HCT116 (cell line): ENCODE measurements around the gene CERKL. TPM values are rescaled to one million over a fixed set of nuclear protein-coding genes. Genes with fewer than 3 reads are reported as not detected.

Experiments used
- ATAC-seq: fragments of 200-7000 bp; cut with Tn5 transposase; 2 replicates; pipeline ENCODE4 v1.9.1; 2020; ENCODE audit warnings: mild to moderate bottlenecking, moderate library complexity
- BruUV-seq: library from RNA; stranded (reverse); fragments of 400-500 nt; replicated peaks from 2 replicates; lab custom pipeline; 2021; lab: Mats Ljungman, UMichigan
- CTCF ChIA-PET: fragments of 300-600 bp; sonication (Branson Sonifier 250); formaldehyde crosslinking; loops from one replicate; lab custom pipeline; 2021; ENCODE audit warnings: antibody characterized with exemption; lab: Charles Lee
- POLR2A ChIA-PET: fragments of 300-600, 350-600 bp; sonication (Branson Sonifier 250); formaldehyde crosslinking; loops from one replicate; lab custom pipeline; 2021; ENCODE audit warnings: antibody characterized with exemption; lab: Charles Lee
- RAD21 ChIA-PET, 2 experiments: fragments of 300-600 bp; sonication (Branson Sonifier 250); formaldehyde crosslinking; loops; one replicate each; lab custom pipeline; 2023; ENCODE audit warnings: low total read pairs in 2 of 2; ENCODE audit not compliant: uncharacterized antibody in 2 of 2, unreplicated experiment in 2 of 2, low non-redundant PET in 1 of 2; lab: Charles Lee
- DNase-seq: peaks from one replicate; pipeline ENCODE4 v3.0.0-alpha.2; 2010; ENCODE audit warnings: low read depth, low spot score
- H2AFZ ChIP-seq: fragments of 200-600 bp; shearing (Covaris generic), sonication (generic); 2 replicates; pipeline ENCODE4 v1.6.1; 2017; ENCODE audit warnings: low read depth, mixed run types, mixed read lengths, antibody characterized with exemption, low read length; ENCODE audit not compliant: poor library complexity, severe bottlenecking
- H3K27ac ChIP-seq: 2 replicates; pipeline ENCODE4 v1.5.1; 2012; ENCODE audit warnings: low read depth, low read length
- H3K27me3 ChIP-seq: fragments of 200-600 bp; sonication (generic); 2 replicates; pipeline ENCODE4 v1.6.1; 2016; ENCODE audit warnings: mixed run types, low read length, mixed read lengths; ENCODE audit not compliant: insufficient read depth
- H3K36me3 ChIP-seq, 2 experiments: fragments of 200-500 bp in 1 of 2; fragments of 200-600 bp in 1 of 2; sonication (Bioruptor generic) in 1 of 2; sonication (generic) in 1 of 2; 2 replicates each; pipeline versions ENCODE4 v1.5.1 to v1.6.1; 2014 to 2016; ENCODE audit warnings: low read length in 2 of 2, inconsistent platforms in 1 of 2, mixed read lengths in 1 of 2, mixed run types in 1 of 2; ENCODE audit not compliant: insufficient read depth in 2 of 2, control insufficient read depth in 1 of 2
- H3K4me1 ChIP-seq, 2 experiments: fragments of 200-600 bp in 1 of 2; sonication (generic) in 1 of 2; 2 replicates each; pipeline versions ENCODE4 v1.5.1 to v1.6.1; 2012 to 2017; ENCODE audit warnings: low read length in 2 of 2, inconsistent platforms in 1 of 2, mild to moderate bottlenecking in 1 of 2, mixed read lengths in 1 of 2, mixed run types in 1 of 2, moderate library complexity in 1 of 2; ENCODE audit not compliant: insufficient read depth in 2 of 2, control insufficient read depth in 1 of 2
- H3K4me2 ChIP-seq: fragments of 200-600 bp; sonication (generic); 2 replicates; pipeline ENCODE4 v1.6.1; 2017; ENCODE audit warnings: mixed run types, low read length, mixed read lengths
- H3K4me3 ChIP-seq, 2 experiments: fragments of 200-600 bp in 1 of 2; sonication (generic) in 1 of 2; replicated peaks in 1 of 2; 2 replicates each; pipeline ENCODE4 v1.5.1; 2011 to 2016; ENCODE audit warnings: low read length in 2 of 2, control low read depth in 1 of 2, low read depth in 1 of 2, mild to moderate bottlenecking in 1 of 2, mixed read lengths in 1 of 2, mixed run types in 1 of 2
- H3K79me2 ChIP-seq: fragments of 200-600 bp; sonication (generic); 2 replicates; pipeline ENCODE4 v1.6.1; 2017; ENCODE audit warnings: mild to moderate bottlenecking, mixed run types, low read length, moderate library complexity, mixed read lengths; ENCODE audit not compliant: insufficient read depth
- H3K9ac ChIP-seq: fragments of 200-600 bp; sonication (generic); 2 replicates; pipeline ENCODE4 v1.6.1; 2016; ENCODE audit warnings: low read length, mixed read lengths
- H3K9me2 ChIP-seq: fragments of 200-600 bp; sonication (generic), shearing (Covaris generic); 2 replicates; pipeline ENCODE4 v1.6.1; 2017; ENCODE audit warnings: mixed run types, mild to moderate bottlenecking, moderate library complexity; ENCODE audit not compliant: insufficient read depth
- H3K9me3 ChIP-seq, 2 experiments: fragments of 200-500 bp in 1 of 2; fragments of 200-600 bp in 1 of 2; sonication (Bioruptor generic) in 1 of 2; sonication (generic) in 1 of 2; 2 replicates each; pipeline ENCODE4 v1.6.1; 2014 to 2017; ENCODE audit warnings: low read length in 2 of 2, mixed read lengths in 2 of 2, inconsistent platforms in 1 of 2, low read depth in 1 of 2, mild to moderate bottlenecking in 1 of 2, mixed run types in 1 of 2, moderate library complexity in 1 of 2; ENCODE audit not compliant: control insufficient read depth in 1 of 2, insufficient read depth in 1 of 2
- H4K20me1 ChIP-seq: fragments of 200-600 bp; sonication (generic), shearing (Covaris generic); 2 replicates; pipeline ENCODE4 v1.6.1; 2017; ENCODE audit warnings: mixed run types, mild to moderate bottlenecking, moderate library complexity; ENCODE audit not compliant: insufficient read depth
- CBX3 ChIP-seq: IDR thresholded peaks from 2 replicates; pipeline ENCODE4 v1.6.1; 2012; ENCODE audit warnings: low read depth
- CEBPB ChIP-seq: IDR thresholded peaks from 2 replicates; pipeline ENCODE4 v1.6.1; 2012; ENCODE audit warnings: low read depth
- ELF1 ChIP-seq: IDR thresholded peaks from 2 replicates; pipeline ENCODE4 v1.6.1; 2012; ENCODE audit warnings: low read depth, borderline replicate concordance
- JUND ChIP-seq: IDR thresholded peaks from 2 replicates; pipeline ENCODE4 v1.6.1; 2012
- POLR2AphosphoS5 ChIP-seq: IDR thresholded peaks from 2 replicates; pipeline ENCODE4 v1.6.1; 2011; ENCODE audit warnings: mild to moderate bottlenecking, low read depth, low read length, moderate library complexity
- SRF ChIP-seq: IDR thresholded peaks from 2 replicates; pipeline ENCODE4 v1.6.1; 2012; ENCODE audit warnings: low read depth
- TCF7L2 ChIP-seq: IDR thresholded peaks from 2 replicates; pipeline ENCODE4 v1.7.0; 2011; ENCODE audit warnings: borderline replicate concordance, inconsistent platforms; ENCODE audit not compliant: insufficient read depth, insufficient read length; ENCODE audit errors: extremely low read depth
- ZNF274 ChIP-seq: fragments of 200-500 bp; sonication (Bioruptor generic); IDR thresholded peaks from 2 replicates; pipeline ENCODE4 v1.6.1; 2014; ENCODE audit warnings: mild to moderate bottlenecking, low read depth, low read length, inconsistent platforms
- intact Hi-C: fragments of 100-400 bp; cut with micrococcal nuclease; formaldehyde crosslinking; loops from 2 replicates; pipeline ENCODE4 v1.10.0; 2022
- total RNA-seq: library from RNA; stranded (reverse); gene quantifications from one replicate; pipeline ENCODE4 v1.2.1, GENCODE V29; 2021; ENCODE audit not compliant: unreplicated experiment
- TF ChIP-seq, protein P1 (sequence below): IDR thresholded peaks from 2 replicates; pipeline ENCODE4 v1.6.1; 2011; ENCODE audit warnings: mild to moderate bottlenecking, low read length, moderate library complexity; ENCODE audit not compliant: insufficient replicate concordance; ENCODE audit errors: extremely low read depth
- TF ChIP-seq, protein P2 (sequence below): IDR thresholded peaks from 2 replicates; pipeline ENCODE4 v1.6.1; 2012; ENCODE audit warnings: low read depth

Gene CERKL
- total RNA-seq, 1 experiment from 2014 or later = 0.66 TPM

DNA sequence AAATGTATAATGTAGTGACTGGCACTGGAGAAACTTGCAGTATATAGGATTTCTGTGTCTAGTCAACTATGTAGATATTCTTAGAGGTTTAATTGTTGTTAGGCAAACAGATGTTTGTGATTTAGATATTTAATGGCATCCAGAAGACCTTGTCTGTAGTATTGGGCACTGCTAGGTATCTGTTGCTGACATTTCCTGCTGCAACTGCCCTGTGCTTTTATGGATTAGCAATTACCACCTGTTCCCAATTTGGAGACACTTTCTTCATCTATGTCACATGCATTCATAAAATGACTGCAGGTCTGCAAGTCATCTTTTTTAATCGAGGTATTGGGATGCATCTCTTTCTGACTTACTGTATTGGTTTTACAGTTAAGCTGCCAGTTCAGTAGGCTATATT, 128.5 kb downstream of the CERKL start:
- POLR2A ChIA-PET = no interaction called here
- intact Hi-C loops = no loop called here
- H3K9me2 ChIP-seq = no peaks in the 10 kb centered on the region
- TF ChIP-seq ZNF274 (no peak), TCF7L2 (no peak), SRF (no peak), CBX3 (no peak), ELF1 (no peak), POLR2AphosphoS5 (no peak), JUND (no peak), CEBPB (no peak)
- TF ChIP-seq, protein P1, sequence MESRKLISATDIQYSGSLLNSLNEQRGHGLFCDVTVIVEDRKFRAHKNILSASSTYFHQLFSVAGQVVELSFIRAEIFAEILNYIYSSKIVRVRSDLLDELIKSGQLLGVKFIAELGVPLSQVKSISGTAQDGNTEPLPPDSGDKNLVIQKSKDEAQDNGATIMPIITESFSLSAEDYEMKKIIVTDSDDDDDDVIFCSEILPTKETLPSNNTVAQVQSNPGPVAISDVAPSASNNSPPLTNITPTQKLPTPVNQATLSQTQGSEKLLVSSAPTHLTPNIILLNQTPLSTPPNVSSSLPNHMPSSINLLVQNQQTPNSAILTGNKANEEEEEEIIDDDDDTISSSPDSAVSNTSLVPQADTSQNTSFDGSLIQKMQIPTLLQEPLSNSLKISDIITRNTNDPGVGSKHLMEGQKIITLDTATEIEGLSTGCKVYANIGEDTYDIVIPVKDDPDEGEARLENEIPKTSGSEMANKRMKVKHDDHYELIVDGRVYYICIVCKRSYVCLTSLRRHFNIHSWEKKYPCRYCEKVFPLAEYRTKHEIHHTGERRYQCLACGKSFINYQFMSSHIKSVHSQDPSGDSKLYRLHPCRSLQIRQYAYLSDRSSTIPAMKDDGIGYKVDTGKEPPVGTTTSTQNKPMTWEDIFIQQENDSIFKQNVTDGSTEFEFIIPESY = no peak
- TF ChIP-seq, protein P2, sequence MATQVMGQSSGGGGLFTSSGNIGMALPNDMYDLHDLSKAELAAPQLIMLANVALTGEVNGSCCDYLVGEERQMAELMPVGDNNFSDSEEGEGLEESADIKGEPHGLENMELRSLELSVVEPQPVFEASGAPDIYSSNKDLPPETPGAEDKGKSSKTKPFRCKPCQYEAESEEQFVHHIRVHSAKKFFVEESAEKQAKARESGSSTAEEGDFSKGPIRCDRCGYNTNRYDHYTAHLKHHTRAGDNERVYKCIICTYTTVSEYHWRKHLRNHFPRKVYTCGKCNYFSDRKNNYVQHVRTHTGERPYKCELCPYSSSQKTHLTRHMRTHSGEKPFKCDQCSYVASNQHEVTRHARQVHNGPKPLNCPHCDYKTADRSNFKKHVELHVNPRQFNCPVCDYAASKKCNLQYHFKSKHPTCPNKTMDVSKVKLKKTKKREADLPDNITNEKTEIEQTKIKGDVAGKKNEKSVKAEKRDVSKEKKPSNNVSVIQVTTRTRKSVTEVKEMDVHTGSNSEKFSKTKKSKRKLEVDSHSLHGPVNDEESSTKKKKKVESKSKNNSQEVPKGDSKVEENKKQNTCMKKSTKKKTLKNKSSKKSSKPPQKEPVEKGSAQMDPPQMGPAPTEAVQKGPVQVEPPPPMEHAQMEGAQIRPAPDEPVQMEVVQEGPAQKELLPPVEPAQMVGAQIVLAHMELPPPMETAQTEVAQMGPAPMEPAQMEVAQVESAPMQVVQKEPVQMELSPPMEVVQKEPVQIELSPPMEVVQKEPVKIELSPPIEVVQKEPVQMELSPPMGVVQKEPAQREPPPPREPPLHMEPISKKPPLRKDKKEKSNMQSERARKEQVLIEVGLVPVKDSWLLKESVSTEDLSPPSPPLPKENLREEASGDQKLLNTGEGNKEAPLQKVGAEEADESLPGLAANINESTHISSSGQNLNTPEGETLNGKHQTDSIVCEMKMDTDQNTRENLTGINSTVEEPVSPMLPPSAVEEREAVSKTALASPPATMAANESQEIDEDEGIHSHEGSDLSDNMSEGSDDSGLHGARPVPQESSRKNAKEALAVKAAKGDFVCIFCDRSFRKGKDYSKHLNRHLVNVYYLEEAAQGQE = no peak
- RAD21 ChIA-PET = no interaction called here
- no peaks in the 10 kb centered on the region for H3K4me1 ChIP-seq
- H3K27me3 ChIP-seq = no peaks in the 10 kb centered on the region
- DNase-seq (no peak), ATAC-seq (no peak)
- no peaks in the 10 kb centered on the region for H3K9me3 ChIP-seq
- CTCF ChIA-PET = no interaction called here
- no peaks in the 10 kb centered on the region for H3K36me3 ChIP-seq
- no TSS peak for BruUV-seq
- H3K4me3 ChIP-seq = no peak overlapping the region
- no peaks in the 10 kb centered on the region for H4K20me1 ChIP-seq
- H3K27ac ChIP-seq = no peak overlapping the region
- H3K9ac ChIP-seq = no peak overlapping the region
- H3K79me2 ChIP-seq = no peaks in the 10 kb centered on the region
- no peak overlapping the region for H2AFZ ChIP-seq
- no peak overlapping the region for H3K4me2 ChIP-seq
